Central memory CD8-positive, alpha-beta T cell (primary cell): ENCODE results near the gene BCL2L1.
"Not testable (repeated sequence)": the region's sequence is repeated elsewhere in the genome, so short reads cannot be mapped to it uniquely, and the experiment has no call there.

Experiments used
- ATAC-seq: fragments of 150-1000 bp; cut with Tn5 transposase; replicated peaks from 2 replicates; pipeline ENCODE4 v1.10.0; 2022; ENCODE audit warnings: mild to moderate bottlenecking, moderate FRiP score, moderate number of reproducible peaks; ENCODE audit not compliant: poor library complexity, severe bottlenecking; ENCODE audit errors: extremely low read depth
- DNase-seq, 2 donors: peaks; one replicate each; pipeline ENCODE4 v3.0.0; 2021; ENCODE audit warnings: low spot score in 2 of 2
- H3K27ac Mint-ChIP-seq: one replicate; pipeline ENCODE4 v1.8.0; 2022; ENCODE audit warnings: low read depth, mild to moderate bottlenecking, moderate library complexity, mixed read lengths
- H3K27me3 Mint-ChIP-seq: one replicate; pipeline ENCODE4 v1.8.0; 2022; ENCODE audit warnings: mixed read lengths
- H3K36me3 Mint-ChIP-seq: one replicate; pipeline ENCODE4 v1.8.0; 2022; ENCODE audit warnings: mild to moderate bottlenecking, moderate library complexity, mixed read lengths; ENCODE audit not compliant: insufficient read depth
- H3K4me1 Mint-ChIP-seq: one replicate; pipeline ENCODE4 v1.8.0; 2022; ENCODE audit warnings: mixed read lengths
- H3K4me3 Mint-ChIP-seq: one replicate; pipeline ENCODE4 v1.8.0; 2022; ENCODE audit warnings: mild to moderate bottlenecking, moderate library complexity, mixed read lengths
- H3K9me3 Mint-ChIP-seq: one replicate; pipeline ENCODE4 v1.8.0; 2022; ENCODE audit warnings: mixed read lengths

The BCL2L1 gene

DNA sequence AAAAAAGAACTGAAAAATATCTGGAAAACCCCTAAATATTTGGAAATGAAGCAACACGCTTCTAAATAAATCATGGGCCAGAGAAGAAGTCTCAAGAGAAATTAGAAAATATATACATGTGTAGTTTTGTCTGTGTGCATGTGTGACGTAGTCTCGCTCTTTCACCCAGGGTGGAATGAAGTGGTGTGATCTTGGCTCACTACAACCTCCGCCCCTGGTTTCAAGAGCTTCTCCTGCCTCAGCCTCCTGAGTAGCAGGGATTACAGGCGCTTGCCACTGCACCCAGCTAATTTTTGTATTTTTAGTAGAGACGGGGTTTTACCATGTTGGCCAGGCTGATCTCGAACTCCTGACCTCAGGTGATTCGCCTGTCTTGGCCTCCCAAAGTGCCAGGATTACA lies 96.1 kb downstream of the BCL2L1 start:
- H3K4me1 Mint-ChIP-seq, H3K4me3 Mint-ChIP-seq, H3K27ac Mint-ChIP-seq, H3K36me3 Mint-ChIP-seq, H3K9me3 Mint-ChIP-seq, H3K27me3 Mint-ChIP-seq, DNase-seq, ATAC-seq: not testable (repeated sequence)

DNA sequence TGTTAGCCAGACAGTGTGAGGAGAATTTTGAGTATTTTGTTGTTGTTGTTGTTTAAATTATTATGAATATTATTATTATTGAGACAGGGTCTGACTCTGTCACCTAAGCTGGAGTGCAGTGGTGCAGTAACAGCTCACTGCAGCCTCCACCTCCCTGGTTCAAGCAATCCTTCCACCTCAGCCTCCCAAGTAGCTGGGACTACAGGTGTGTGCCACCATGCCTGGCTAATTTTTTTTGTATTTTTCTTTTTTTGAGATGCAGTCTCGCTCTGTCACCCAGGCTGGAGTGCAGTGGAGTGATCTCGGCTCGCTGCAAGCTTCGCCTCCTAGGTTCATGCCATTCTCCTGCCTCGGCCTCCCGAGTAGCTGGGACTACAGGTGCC lies 99.6 kb downstream of the BCL2L1 start:
- not testable (repeated sequence) for ATAC-seq, H3K27me3 Mint-ChIP-seq, H3K4me3 Mint-ChIP-seq, H3K27ac Mint-ChIP-seq, DNase-seq, H3K36me3 Mint-ChIP-seq, H3K9me3 Mint-ChIP-seq, H3K4me1 Mint-ChIP-seq

DNA sequence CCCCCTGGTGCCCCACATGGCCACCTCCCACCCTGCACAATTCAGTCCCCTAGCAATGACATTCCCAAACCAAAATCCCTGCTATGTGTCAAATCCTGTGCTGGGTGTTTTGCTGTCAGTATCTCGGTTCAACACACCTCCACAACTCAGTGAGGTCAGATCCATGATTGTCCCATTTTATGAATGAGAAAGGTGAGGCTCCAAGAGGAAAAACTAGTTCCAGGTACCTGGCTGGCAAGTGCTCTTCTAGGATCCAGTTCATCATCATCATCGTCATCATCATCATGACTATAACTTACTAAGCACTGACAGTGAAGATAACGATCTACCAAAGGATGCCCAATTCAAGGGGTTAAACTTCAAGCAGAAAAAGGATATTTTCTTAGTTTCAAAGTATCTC lies 102.4 kb downstream of the BCL2L1 start:
- no peak for DNase-seq
- no peaks in the 10 kb centered on the region for H3K36me3 Mint-ChIP-seq
- no peak for ATAC-seq
- no peak overlapping the region for H3K4me3 Mint-ChIP-seq
- no peaks in the 10 kb centered on the region for H3K4me1 Mint-ChIP-seq
- no peak overlapping the region for H3K27ac Mint-ChIP-seq
- H3K27me3 Mint-ChIP-seq = peaks cover 21% of the 10 kb centered on the region
- H3K9me3 Mint-ChIP-seq = no peaks in the 10 kb centered on the region

DNA sequence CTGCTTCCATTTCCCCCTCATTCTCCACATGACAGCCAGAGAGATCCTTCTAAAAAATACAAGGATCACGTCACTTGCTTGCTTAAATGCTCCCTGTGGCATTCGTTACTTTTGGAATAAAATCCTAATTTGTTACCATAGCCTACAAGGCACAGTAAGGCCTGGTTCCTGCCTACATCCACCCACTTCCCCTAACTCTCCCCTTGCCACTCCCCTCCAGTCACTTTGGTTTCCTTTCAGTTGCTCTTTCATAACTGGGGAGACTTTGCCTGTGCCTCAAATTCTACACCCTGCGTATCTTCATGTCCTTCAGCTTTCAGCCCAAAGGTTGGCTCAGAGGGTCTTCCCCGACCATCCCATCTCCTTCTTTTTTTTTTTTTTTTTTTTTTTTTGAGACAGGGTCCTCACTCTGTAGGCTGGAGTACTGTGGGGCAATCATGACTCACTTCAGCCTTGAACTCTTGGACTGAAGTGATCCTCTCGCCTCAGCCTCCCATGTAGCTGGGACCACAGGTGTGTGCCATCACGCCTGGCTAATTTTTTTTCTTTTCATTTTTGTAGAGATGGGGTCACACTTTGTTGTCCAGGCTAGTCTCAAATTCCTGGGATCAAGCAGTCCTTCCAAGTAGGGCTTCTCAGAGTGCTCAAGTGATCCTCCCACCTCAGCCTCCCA lies 105.1 kb downstream of the BCL2L1 start:
- Mint-ChIP-seq H3K27ac (no peak overlapping the region), H3K9me3 (no peaks in the 10 kb centered on the region), H3K4me3 (no peak overlapping the region), H3K4me1 (peaks cover 6% of the 10 kb centered on the region), H3K36me3 (no peaks in the 10 kb centered on the region), H3K27me3 (peaks cover 21% of the 10 kb centered on the region)
- ATAC-seq = no peak
- no peak for DNase-seq

DNA sequence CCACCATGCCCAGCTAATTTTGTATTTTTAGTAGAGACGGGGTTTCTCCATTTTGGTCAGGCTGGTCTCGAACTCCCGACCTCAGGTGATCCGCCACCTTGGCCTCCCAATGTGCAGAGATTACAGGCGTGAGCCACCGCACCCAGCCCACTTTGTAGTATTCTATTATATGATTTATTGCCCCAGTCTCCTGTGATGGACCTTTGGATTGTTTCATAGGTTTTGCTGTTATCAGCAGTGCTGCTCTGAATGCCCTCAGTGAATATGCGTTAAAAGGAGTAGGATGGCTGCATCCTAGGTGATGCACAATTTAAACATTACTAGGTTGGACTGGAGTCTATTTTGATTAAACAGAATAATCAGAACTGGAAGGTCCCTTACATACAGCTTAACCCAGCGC lies 107.3 kb downstream of the BCL2L1 start:
- Mint-ChIP-seq H3K4me3 (no peak overlapping the region), H3K27ac (no peak overlapping the region), H3K27me3 (peaks cover 21% of the 10 kb centered on the region), H3K9me3 (no peaks in the 10 kb centered on the region), H3K36me3 (no peaks in the 10 kb centered on the region), H3K4me1 (peaks cover 6% of the 10 kb centered on the region)
- ATAC-seq (no peak), DNase-seq (no peak)
